Measurements from ENCODE around the gene EFNA2.

DNA sequence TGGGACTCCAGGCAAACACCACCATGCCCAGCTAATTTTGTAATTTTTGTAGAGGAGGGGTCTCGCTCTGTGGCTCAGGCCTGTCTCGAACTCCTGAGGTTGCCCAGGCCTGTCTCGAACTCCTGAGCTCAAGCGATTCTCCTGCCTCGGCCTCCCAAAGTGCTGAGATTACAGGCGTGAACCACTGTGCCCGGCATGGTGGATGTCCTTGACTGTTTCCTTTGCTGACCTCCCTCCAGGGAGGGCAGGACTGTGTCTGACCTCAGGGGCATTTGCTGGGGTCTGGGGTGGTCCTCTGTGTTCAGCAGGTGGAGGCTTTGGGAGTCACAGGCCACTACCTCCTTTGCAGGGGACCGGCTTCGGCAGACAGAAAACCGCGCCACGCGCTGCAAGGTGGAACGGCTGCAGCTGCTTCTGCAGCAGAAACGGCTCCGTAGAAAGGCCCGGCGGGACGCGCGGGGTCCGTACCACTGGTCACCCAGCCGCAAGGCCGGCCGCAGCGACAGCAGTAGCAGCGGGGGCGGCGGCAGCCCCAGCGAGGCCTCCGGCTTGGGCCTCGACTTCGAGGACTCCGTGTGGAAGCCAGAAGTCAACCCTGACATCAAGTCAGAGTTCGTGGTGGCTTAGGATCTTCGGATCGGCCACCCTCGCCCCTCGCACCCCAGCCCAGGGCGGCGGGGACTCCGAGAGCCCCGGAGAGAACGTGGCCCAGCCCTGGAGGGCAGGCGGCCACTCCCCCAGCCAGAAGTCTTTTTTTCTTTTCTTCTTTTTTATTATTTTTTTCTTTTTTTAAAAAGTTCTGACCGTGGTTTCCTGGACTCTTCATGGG, 28.8 kb upstream of the EFNA2 start:
- no peak for TF ChIP-seq CTCF (IDR thresholded peaks at IDR 0.05)
- peak; percentile 4 for TF ChIP-seq POLR2A (IDR thresholded peaks at IDR 0.05)
- peak; percentile 21 to 52 (median 48) for TF ChIP-seq POLR2AphosphoS5 (IDR thresholded peaks at IDR 0.05)
- TF ChIP-seq EP300 (IDR thresholded peaks at IDR 0.05; ENCODE audit: low read depth), result no peak
